ENCODE measurements around the gene CNTRL.

GRCh38 chr9:121073038-121073437, 1.7 kb upstream of the CNTRL start:
- TF ChIP-seq POLR2AphosphoS5 (IDR thresholded peaks at IDR 0.05) (peak in 1 of 3 donors; percentile 32), POLR2A (IDR thresholded peaks at IDR 0.05) (no peak)
- TF ChIP-seq, protein P1, sequence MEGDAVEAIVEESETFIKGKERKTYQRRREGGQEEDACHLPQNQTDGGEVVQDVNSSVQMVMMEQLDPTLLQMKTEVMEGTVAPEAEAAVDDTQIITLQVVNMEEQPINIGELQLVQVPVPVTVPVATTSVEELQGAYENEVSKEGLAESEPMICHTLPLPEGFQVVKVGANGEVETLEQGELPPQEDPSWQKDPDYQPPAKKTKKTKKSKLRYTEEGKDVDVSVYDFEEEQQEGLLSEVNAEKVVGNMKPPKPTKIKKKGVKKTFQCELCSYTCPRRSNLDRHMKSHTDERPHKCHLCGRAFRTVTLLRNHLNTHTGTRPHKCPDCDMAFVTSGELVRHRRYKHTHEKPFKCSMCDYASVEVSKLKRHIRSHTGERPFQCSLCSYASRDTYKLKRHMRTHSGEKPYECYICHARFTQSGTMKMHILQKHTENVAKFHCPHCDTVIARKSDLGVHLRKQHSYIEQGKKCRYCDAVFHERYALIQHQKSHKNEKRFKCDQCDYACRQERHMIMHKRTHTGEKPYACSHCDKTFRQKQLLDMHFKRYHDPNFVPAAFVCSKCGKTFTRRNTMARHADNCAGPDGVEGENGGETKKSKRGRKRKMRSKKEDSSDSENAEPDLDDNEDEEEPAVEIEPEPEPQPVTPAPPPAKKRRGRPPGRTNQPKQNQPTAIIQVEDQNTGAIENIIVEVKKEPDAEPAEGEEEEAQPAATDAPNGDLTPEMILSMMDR (IDR thresholded peaks at IDR 0.05 in 8 of 11, conservative IDR thresholded peaks at IDR 0.05 in 3 of 11), result no peak
